Measurements from ENCODE around the gene FANCG.
A peak's percentile ranks its signal among the peaks of the same experiment; 100 is the strongest.

FANCG gene

GRCh38 chr9:35102769-35103659 is 23.3 kb upstream of the FANCG start, which contains the start of gene STOML2:
Gene STOML2, minus strand, starts transcription at chr9:35103131. Its CDS starts 37 bp downstream, at chr9:35103094.
- H3K36me3 ChIP-seq (ENCODE audit: control insufficient read depth in 2 of 2, insufficient read depth in 2 of 2, low read length in 2 of 2) = peaks cover 36 to 53% of the 10 kb centered on the region in 2 donors

DNA sequence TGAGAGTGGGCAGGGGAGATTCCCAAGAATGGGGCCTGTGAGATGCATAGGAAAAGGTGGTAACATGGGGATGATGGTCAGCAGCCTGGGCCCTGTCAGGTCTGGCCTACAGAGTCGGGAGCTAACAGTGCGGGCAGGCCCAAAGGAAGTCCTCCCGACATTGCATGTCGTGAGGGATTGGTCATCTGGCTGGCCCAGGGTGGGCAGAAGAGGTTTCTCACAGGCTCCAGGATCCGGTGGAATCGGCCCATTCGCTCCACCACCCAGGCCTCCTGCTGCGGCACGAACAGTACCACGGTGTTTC is 22.7 kb upstream of the FANCG start:
- no peaks in the 10 kb centered on the region for H3K27me3 ChIP-seq (ENCODE audit: control insufficient read depth in 2 of 2, insufficient read depth in 2 of 2, low read length in 2 of 2)
- peak overlapping the region; percentile 79 to 80 for H3K27ac ChIP-seq (ENCODE audit: low read depth in 2 of 2, low read length in 2 of 2)
- no peaks in the 10 kb centered on the region for H3K9me3 ChIP-seq (ENCODE audit: control insufficient read depth in 2 of 2, low read length in 2 of 2)
- peaks cover 14 to 17% of the 10 kb centered on the region in 2 donors for H3K4me1 ChIP-seq (ENCODE audit: control insufficient read depth in 2 of 2, insufficient read depth in 2 of 2, low read length in 2 of 2)
- peaks cover 36 to 50% of the 10 kb centered on the region in 2 donors for H3K36me3 ChIP-seq (ENCODE audit: control insufficient read depth in 2 of 2, insufficient read depth in 2 of 2, low read length in 2 of 2)
- peak overlapping the region; percentile 91 to 98 for H3K9ac ChIP-seq (ENCODE audit: low read depth in 1 of 2, low read length in 2 of 2)
- peak overlapping the region; percentile 88 to 98 for H3K4me3 ChIP-seq (ENCODE audit: low read length in 2 of 2)

More at GRCh38 chr9:35102769-35103659, 23.3 kb upstream of the FANCG start, which contains the start of gene STOML2:
- Histone ChIP-seq H3K27me3 (ENCODE audit: control insufficient read depth in 2 of 2, insufficient read depth in 2 of 2, low read length in 2 of 2) (no peaks in the 10 kb centered on the region), H3K9me3 (ENCODE audit: control insufficient read depth in 2 of 2, low read length in 2 of 2) (no peaks in the 10 kb centered on the region), H3K27ac (ENCODE audit: low read depth in 2 of 2, low read length in 2 of 2) (peak within 1 kb of the TSS; percentile 79 to 80), H3K9ac (ENCODE audit: low read depth in 1 of 2, low read length in 2 of 2) (peak within 1 kb of the TSS; percentile 91 to 98), H3K4me1 (ENCODE audit: control insufficient read depth in 2 of 2, insufficient read depth in 2 of 2, low read length in 2 of 2) (peaks cover 14 to 17% of the 10 kb centered on the region in 2 donors), H3K4me3 (ENCODE audit: low read length in 2 of 2) (peak within 1 kb of the TSS; percentile 88 to 98)

GRCh38 chr9:35097573-35097972 is 17.8 kb upstream of the FANCG start:
- Histone ChIP-seq H3K9ac (ENCODE audit: low read depth in 1 of 2, low read length in 2 of 2) (no peak overlapping the region), H3K9me3 (ENCODE audit: control insufficient read depth in 2 of 2, low read length in 2 of 2) (no peaks in the 10 kb centered on the region), H3K4me1 (ENCODE audit: control insufficient read depth in 2 of 2, insufficient read depth in 2 of 2, low read length in 2 of 2) (peaks cover 13 to 20% of the 10 kb centered on the region in 2 donors), H3K36me3 (ENCODE audit: control insufficient read depth in 2 of 2, insufficient read depth in 2 of 2, low read length in 2 of 2) (peaks cover 21 to 32% of the 10 kb centered on the region in 2 donors), H3K27me3 (ENCODE audit: control insufficient read depth in 2 of 2, insufficient read depth in 2 of 2, low read length in 2 of 2) (no peaks in the 10 kb centered on the region), H3K27ac (ENCODE audit: low read depth in 2 of 2, low read length in 2 of 2) (no peak overlapping the region), H3K4me3 (ENCODE audit: low read length in 2 of 2) (no peak overlapping the region)

- Histone ChIP-seq H3K36me3 (ENCODE audit: control insufficient read depth in 2 of 2, insufficient read depth in 2 of 2, low read length in 2 of 2) (peaks cover 31 to 36% of the 10 kb centered on the region in 2 donors), H3K27me3 (ENCODE audit: control insufficient read depth in 2 of 2, insufficient read depth in 2 of 2, low read length in 2 of 2) (no peaks in the 10 kb centered on the region), H3K27ac (ENCODE audit: low read depth in 2 of 2, low read length in 2 of 2) (peak within 1 kb of the TSS; percentile 98 to 99), H3K9ac (ENCODE audit: low read depth in 1 of 2, low read length in 2 of 2) (peak within 1 kb of the TSS; percentile 95 to 98), H3K9me3 (ENCODE audit: control insufficient read depth in 2 of 2, low read length in 2 of 2) (no peaks in the 10 kb centered on the region), H3K4me3 (ENCODE audit: low read length in 2 of 2) (peak within 1 kb of the TSS; percentile 92 to 95), H3K4me1 (ENCODE audit: control insufficient read depth in 2 of 2, insufficient read depth in 2 of 2, low read length in 2 of 2) (peaks cover 4 to 9% of the 10 kb centered on the region in 2 donors)
These were observed 16.5 kb upstream of the FANCG start, which contains the start of gene PIGO for GRCh38 chr9:35096035-35096849. Gene PIGO, minus strand, starts transcription at chr9:35096591. Its CDS starts 1,026 bp downstream, at chr9:35095565.

- Histone ChIP-seq H3K27me3 (ENCODE audit: control insufficient read depth in 2 of 2, insufficient read depth in 2 of 2, low read length in 2 of 2) (no peaks in the 10 kb centered on the region), H3K27ac (ENCODE audit: low read depth in 2 of 2, low read length in 2 of 2) (no peak overlapping the region), H3K9ac (ENCODE audit: low read depth in 1 of 2, low read length in 2 of 2) (no peak overlapping the region), H3K4me3 (ENCODE audit: low read length in 2 of 2) (no peak overlapping the region), H3K4me1 (ENCODE audit: control insufficient read depth in 2 of 2, insufficient read depth in 2 of 2, low read length in 2 of 2) (peaks cover 4 to 6% of the 10 kb centered on the region in 2 donors), H3K9me3 (ENCODE audit: control insufficient read depth in 2 of 2, low read length in 2 of 2) (no peaks in the 10 kb centered on the region), H3K36me3 (ENCODE audit: control insufficient read depth in 2 of 2, insufficient read depth in 2 of 2, low read length in 2 of 2) (peaks cover 31 to 60% of the 10 kb centered on the region in 2 donors)
These were observed 11.8 kb upstream of the FANCG start for GRCh38 chr9:35091536-35091935.

GRCh38 chr9:35089434-35089833 is 9.7 kb upstream of the FANCG start:
- Histone ChIP-seq H3K9ac (ENCODE audit: low read depth in 1 of 2, low read length in 2 of 2) (no peak overlapping the region), H3K36me3 (ENCODE audit: control insufficient read depth in 2 of 2, insufficient read depth in 2 of 2, low read length in 2 of 2) (peaks cover 31 to 61% of the 10 kb centered on the region in 2 donors), H3K27me3 (ENCODE audit: control insufficient read depth in 2 of 2, insufficient read depth in 2 of 2, low read length in 2 of 2) (no peaks in the 10 kb centered on the region)

DNA sequence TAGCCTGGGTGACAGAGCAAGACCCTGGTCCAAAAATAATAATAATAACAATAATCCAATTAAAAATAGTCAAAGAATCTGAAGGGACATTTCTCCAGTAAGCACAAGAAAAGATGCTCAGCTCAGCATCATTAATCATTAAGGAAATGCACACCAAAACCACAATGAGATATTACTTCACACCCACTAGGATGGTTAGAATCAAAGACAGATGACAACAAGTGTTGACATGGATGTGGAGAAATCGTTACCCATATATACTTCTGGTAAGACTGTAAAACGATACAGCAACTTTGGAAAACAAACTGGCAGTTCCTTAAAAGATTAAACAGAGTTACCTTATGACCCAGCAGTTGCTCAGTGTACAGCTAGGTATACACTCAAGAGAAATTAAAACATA is 5.3 kb upstream of the FANCG start:
- Histone ChIP-seq H3K36me3 (ENCODE audit: control insufficient read depth in 2 of 2, insufficient read depth in 2 of 2, low read length in 2 of 2) (peaks cover 8 to 31% of the 10 kb centered on the region in 2 donors), H3K4me3 (ENCODE audit: low read length in 2 of 2) (no peak overlapping the region), H3K4me1 (ENCODE audit: control insufficient read depth in 2 of 2, insufficient read depth in 2 of 2, low read length in 2 of 2) (no peaks in the 10 kb centered on the region), H3K9me3 (ENCODE audit: control insufficient read depth in 2 of 2, low read length in 2 of 2) (no peaks in the 10 kb centered on the region), H3K9ac (ENCODE audit: low read depth in 1 of 2, low read length in 2 of 2) (no peak overlapping the region), H3K27ac (ENCODE audit: low read depth in 2 of 2, low read length in 2 of 2) (no peak overlapping the region), H3K27me3 (ENCODE audit: control insufficient read depth in 2 of 2, insufficient read depth in 2 of 2, low read length in 2 of 2) (no peaks in the 10 kb centered on the region)

More at GRCh38 chr9:35089434-35089833, 9.7 kb upstream of the FANCG start:
- no peak overlapping the region for H3K27ac ChIP-seq (ENCODE audit: low read depth in 2 of 2, low read length in 2 of 2)
- H3K4me3 ChIP-seq (ENCODE audit: low read length in 2 of 2) = no peak overlapping the region
- H3K4me1 ChIP-seq (ENCODE audit: control insufficient read depth in 2 of 2, insufficient read depth in 2 of 2, low read length in 2 of 2) = no peaks in the 10 kb centered on the region
- no peaks in the 10 kb centered on the region for H3K9me3 ChIP-seq (ENCODE audit: control insufficient read depth in 2 of 2, low read length in 2 of 2)

DNA sequence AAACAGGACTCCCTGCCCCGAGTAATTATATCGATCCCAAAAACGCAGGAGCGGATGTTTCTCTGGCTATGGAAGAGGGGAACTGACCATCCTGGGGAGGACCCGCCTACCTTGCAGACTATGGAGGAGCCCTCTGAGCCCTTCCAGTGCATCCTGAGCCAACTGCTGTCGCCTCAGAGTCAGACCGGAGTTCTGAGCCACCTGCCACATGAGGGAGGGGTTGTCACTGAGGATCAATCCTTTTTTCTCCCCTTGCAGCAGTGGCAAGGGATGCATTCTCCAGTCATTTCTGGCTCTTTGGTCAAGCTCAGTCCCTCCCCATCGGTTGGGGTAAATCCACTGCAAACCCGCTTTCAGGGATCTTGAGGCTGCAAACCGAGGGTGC is 709 bp downstream of the FANCG start:
- Histone ChIP-seq H3K4me3 (ENCODE audit: low read length in 2 of 2) (peak overlapping the region; percentile 84 to 86), H3K4me1 (ENCODE audit: control insufficient read depth in 2 of 2, insufficient read depth in 2 of 2, low read length in 2 of 2) (peaks cover 10 to 17% of the 10 kb centered on the region in 2 donors), H3K9me3 (ENCODE audit: control insufficient read depth in 2 of 2, low read length in 2 of 2) (no peaks in the 10 kb centered on the region), H3K27ac (ENCODE audit: low read depth in 2 of 2, low read length in 2 of 2) (peak overlapping the region in 1 of 2 donors; percentile 68), H3K27me3 (ENCODE audit: control insufficient read depth in 2 of 2, insufficient read depth in 2 of 2, low read length in 2 of 2) (no peaks in the 10 kb centered on the region), H3K9ac (ENCODE audit: low read depth in 1 of 2, low read length in 2 of 2) (peak overlapping the region; percentile 83), H3K36me3 (ENCODE audit: control insufficient read depth in 2 of 2, insufficient read depth in 2 of 2, low read length in 2 of 2) (peaks cover 3 to 7% of the 10 kb centered on the region in 2 donors)

GRCh38 chr9:35078066-35078465 is 1.7 kb downstream of the FANCG start:
- no peak overlapping the region for H3K9ac ChIP-seq (ENCODE audit: low read depth in 1 of 2, low read length in 2 of 2)
- no peak overlapping the region for H3K27ac ChIP-seq (ENCODE audit: low read depth in 2 of 2, low read length in 2 of 2)
- H3K36me3 ChIP-seq (ENCODE audit: control insufficient read depth in 2 of 2, insufficient read depth in 2 of 2, low read length in 2 of 2) = peaks cover 3 to 11% of the 10 kb centered on the region in 2 donors
- H3K4me3 ChIP-seq (ENCODE audit: low read length in 2 of 2) = peak overlapping the region in 1 of 2 donors; percentile 5
- H3K4me1 ChIP-seq (ENCODE audit: control insufficient read depth in 2 of 2, insufficient read depth in 2 of 2, low read length in 2 of 2) = peaks cover 11 to 17% of the 10 kb centered on the region in 2 donors
- no peaks in the 10 kb centered on the region for H3K9me3 ChIP-seq (ENCODE audit: control insufficient read depth in 2 of 2, low read length in 2 of 2)
- no peaks in the 10 kb centered on the region for H3K27me3 ChIP-seq (ENCODE audit: control insufficient read depth in 2 of 2, insufficient read depth in 2 of 2, low read length in 2 of 2)

Measured in mucosa of rectum (tissue), 2 donors.